NCI-H2196 (cell line): Measurements from ENCODE around the gene ZNF764.
A peak's percentile ranks its signal among the peaks of the same experiment; 100 is the strongest.
"Not testable (repeated sequence)": the region's sequence is repeated elsewhere in the genome, so short reads cannot be mapped to it uniquely, and the experiment has no call there.

Source experiments
- DNase-seq: peaks from one replicate; lab custom pipeline; 2025; ENCODE audit not compliant: unreplicated experiment; lab: John Stamatoyannopoulos, UW

ZNF764 gene

DNA sequence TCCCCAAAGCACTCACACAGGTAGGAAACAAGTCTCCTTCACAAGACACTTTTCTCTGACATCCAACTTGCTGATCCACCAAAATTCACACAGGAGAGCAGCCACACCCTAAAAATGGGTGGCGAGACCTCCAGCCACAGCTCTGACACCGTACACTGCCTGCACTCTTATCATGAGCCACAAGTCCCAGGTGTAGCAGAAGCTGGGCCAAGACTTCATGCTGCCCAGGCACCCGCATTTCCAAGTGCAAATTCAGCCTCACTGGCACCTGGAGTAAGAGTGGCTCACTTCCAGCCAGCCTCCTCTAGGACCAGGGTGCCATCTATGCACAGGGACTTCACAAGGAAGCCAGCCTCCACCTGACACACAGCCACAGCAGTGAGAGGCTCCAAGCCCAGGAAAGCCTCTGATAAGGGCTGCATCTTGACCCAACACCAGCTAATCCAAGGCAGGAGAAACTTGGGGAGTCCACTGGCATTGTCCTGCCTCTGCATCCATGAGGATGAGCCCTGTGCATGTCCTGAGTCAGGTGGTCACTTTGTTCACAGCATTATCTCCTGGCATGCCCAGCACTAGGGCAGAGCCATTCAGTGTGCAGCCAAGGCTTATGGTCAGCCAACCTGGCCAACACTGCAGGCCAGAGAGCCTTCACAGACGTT lies 29.2 kb downstream of the ZNF764 start:
- no peak for DNase-seq

DNA sequence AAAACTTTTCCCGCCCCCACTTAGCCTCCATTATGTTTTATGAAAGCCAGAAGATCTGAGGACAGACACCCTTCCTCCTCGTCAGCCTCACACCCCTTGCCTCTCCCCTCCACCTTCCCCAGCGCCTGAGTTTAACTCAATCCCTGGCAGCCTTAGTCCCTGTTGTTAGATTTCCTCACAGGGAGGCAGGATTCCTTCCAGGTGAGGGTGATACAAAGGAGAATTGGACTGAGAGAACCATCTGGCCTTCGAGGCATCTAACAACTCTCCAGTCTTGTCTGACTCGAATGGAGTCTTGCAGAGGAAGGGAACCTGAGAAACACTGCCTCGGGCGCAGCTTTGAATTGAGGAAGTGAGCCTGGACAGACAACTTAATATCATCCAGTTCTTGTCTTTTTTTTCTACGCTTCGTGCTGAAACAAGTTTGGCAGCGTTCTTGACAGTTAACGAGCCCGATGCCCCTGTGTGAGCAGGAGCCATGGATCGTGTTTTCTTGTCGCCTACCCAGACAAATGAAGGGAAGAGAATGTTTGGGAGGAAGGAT lies 30.5 kb downstream of the ZNF764 start:
- DNase-seq = peak; percentile 71

DNA sequence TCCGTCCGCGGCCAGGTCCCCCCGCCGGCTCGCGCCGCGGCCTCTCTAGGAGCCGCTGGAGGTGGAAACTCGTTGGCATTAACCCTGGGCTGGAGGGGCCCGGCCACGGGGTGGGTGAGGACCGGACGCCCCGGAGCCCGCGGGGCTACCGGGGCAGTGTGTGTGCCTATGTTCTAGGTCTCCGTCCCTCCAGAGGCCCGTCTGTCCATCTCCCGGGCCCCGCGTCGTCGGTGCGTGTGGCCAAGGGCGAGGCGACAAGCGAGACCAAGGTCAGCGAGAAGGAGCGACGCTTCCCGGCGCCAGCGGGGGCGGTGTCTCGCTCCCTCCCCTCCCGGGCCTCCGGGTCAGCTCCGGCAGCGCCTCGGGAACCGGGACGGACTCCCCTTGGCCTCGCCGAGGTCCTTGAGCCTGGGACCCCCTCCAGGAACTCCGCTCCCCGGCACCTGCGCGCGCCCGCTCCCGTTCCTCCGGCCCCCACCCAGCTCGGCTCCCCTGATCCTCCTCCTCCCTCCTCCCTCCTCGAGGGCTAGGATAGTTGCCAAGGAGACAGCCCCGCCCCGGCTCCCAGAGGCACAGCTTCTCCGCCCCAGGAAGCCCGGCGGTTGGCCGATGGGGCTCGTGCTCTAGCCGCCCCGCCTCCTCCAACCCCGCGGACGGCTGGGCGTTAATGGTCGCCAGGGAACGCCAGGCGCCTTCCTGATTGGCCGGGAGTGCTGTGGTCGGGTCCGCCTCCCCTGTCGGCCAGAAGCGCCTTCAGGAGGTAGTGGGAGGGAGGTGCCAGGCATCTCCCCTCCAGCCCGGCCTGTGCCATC lies 31.1 kb downstream of the ZNF764 start:
- peak; percentile 99 for DNase-seq

DNA sequence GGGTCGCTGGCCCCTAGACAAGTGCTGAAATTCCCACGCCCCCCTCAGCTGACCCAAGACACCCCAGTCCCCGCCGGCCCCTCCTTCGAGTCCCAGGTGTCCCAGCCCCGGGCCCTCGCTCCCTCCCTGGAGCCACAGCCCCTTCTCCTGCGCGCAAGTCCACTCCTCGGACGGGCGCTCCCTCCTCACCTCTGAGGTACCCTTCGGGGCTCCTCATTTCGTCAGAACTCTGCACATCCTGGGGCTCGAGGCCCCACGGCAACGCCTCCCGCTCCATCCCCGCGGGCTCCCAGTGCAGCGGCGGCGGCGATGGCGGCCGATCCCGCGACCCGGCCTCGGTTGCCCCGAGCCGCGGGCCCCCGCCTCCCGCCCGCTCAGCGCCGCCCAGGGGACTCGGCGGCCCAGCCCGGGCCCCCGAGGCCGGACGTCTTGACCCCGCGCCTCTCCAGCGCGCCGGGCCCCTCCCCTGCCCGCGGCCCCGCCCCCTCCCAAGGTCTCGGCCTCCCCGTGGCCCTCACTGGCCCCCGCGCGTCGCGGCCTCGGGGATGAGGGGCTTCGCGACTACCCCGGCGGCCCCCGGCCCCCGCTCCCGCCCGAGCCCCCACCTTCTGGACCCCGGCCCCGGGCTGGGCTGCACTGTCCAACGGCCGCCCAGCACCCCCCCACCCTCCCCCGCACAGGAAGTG lies 31.9 kb downstream of the ZNF764 start, which contains the start of gene ZNF768:
Gene ZNF768, minus strand, starts transcription at position 430 of the 686 bp plus-strand sequence. Its CDS starts 153 bp downstream, at position 277.
- DNase-seq = peak; percentile 71

DNA sequence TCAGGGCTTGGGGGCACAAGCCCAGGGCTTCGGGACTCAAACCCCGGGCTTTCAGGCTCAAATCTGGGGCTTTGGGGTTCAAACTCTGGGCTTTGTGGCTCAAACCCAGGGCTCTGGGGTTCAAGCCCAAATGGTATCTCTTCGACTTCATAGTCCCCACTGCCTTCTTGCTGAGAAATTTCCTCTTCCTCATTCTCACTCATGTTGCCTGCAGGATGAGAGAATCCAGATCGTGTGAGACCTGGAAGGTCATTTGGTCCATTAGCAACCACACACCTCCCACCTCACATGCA lies 32.4 kb downstream of the ZNF764 start:
- no peak for DNase-seq

DNA sequence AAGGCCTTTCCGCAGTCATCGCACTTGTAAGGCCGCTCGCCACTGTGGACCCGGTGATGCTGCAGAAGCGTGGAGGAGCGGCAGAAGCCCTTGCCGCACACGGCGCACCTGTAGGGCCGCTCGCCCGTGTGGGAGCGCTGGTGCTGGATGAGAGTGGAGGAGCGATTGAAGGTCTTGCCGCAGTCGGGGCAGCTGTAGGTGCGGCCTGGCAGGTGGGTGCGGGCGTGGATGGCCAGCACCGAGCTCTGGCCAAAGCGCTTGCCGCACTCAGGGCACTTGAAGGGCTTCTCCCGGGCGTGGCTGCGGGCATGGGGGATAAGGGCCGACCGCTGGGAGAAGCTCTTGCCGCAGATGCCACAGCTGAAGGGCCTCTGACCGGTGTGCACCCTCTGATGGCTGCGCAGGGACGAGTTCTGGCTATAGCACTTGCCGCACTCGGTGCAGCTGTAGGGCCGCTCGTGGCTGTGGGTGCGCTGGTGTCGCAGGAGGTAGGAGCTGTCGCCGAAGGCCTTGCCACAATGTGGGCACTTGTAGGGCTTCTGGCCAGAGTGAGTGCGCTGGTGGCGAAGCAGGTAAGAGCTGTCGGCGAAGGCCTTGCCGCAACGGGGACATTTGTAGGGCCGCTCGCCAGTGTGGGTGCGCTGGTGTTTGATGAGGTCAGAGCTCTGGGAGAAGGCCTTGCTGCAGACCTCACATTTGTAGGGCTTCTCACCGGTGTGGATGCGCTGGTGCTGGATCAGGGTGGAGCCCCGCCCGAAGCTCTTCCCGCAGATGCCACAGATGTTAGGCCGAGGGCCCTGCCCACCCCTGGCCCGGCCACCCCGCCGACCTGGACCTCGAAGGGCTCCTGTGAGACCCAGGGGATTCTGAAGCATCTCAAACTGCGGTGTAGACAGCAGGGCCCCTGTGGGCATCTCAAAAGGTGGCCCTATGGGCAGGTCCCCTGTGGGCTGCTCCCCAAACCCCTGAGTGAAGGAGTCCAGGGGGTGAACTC lies 33.3 kb downstream of the ZNF764 start:
- no peak for DNase-seq

DNA sequence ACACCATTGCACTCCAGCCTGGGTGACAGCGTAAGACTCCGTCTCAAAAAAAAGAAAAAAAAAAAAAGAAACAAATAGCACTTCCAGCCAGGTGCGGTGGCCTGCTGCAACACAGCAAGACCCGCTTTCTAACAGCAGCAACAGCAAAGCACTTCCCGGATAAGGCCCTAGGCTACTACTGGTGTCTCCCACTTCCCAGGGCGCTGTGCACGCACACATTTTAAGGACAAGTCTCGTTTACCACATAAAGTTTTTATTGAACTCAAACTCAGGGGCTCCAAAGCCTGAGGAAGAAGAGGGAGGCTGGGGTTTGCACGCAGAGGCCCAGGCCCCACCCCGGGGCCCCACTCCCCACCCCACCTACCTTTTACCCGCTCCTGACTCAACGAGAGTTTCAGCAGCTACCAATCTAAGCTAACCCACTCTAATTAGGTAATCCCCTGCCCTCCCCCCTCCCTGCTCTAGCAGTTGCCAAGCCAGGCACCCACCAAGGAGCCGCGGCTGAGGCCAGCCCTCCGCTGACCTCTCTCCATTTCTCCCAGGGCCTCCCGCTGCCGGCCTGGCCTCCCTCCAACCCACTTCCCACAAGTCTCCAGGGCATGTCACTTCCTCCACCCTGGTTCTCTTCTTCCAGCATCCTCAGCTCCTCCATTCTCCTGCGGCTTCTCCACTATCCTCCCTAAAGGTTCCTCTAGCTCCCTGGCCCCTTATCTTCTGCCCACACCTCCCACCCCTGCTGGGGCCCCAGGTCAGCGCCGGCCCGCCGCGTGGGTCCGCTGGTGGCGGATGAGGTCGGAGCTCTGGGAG lies 34.2 kb downstream of the ZNF764 start:
- DNase-seq = no peak

DNA sequence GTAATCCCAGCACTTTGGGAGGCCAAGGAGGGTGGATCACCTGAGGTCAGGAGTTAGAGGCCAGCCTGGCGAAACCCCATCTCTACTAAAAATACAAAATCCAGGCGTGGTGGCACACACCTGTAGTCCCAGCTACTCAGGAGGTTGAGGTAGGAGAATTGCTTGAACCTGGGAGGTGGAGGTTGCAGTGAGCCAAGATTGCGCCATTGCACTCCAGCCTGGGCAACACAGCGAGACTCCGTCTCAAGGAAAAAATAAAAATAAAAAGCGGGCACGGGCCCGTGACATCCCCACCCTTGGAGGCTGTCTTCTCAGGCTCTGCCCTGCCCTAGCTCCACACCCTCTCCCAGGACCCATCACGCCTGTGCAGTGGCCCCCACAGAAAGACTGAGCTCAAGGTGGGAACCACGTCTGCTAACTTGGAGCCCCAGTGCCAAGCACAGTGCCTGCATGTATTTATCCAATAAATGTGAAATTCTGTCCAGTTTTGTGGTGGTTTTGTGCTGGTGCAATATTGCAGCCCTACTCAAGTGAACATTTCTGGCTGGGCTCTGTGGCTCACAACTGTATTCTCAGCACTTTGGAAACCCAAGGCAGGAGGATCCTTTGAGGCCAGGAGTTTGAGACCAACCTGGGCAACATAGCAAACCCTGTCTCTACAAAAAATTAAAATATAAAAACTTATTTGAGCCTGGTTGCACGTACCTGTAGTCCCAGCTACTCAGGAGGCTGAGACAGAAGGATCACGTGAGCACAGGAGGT lies 35.3 kb downstream of the ZNF764 start:
- DNase-seq = not testable (repeated sequence)

DNA sequence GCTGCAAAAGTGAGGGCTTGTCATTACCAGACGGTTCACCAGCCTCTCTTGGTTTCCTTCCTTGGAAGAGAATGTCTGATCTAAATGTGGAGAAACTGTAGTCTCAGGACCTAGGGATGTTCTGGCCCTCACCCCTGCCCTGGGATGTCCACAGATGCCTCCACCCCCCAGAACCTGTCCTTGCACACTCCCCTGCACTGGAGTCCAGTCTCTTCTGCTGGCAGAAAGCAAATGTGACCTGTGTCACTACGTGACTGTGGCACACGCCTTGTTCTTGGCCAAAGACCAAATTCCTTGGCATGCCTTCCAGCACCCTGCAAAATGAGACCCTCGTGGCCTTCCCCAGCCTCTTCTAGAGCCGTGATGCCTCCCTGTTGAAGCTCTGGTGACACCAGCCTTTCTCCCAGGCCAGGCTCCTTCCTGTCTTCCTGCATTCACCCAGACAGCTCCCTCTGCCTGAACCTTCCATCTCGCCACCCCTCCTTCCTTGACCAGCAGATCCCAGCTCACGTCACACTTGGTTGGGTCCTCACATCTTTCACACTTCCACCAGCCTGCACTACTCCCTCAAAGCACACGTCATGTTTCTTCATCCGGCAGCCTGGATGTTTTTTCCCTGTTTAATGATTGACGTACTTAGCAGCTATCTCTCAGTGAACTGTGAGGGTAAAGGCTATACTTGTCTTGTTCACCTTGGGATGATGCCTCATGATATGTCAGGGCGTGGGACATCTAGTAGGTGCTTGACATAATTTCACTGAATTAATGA lies 36.1 kb downstream of the ZNF764 start:
- no peak for DNase-seq

DNA sequence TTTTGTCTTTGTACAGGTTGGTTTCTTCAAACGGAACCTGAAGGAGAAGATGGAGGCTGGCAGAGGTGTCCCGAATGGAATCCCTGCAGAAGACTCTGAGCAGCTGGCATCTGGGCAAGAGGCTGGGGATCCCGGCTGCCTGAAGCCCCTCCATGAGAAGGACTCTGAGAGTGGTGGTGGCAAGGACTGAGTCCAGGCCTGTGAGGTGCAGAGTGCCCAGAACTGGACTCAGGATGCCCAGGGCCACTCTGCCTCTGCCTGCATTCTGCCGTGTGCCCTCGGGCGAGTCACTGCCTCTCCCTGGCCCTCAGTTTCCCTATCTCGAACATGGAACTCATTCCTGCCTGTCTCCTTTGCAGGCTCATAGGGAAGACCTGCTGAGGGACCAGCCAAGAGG lies 36.7 kb downstream of the ZNF764 start:
- DNase-seq = no peak

DNA sequence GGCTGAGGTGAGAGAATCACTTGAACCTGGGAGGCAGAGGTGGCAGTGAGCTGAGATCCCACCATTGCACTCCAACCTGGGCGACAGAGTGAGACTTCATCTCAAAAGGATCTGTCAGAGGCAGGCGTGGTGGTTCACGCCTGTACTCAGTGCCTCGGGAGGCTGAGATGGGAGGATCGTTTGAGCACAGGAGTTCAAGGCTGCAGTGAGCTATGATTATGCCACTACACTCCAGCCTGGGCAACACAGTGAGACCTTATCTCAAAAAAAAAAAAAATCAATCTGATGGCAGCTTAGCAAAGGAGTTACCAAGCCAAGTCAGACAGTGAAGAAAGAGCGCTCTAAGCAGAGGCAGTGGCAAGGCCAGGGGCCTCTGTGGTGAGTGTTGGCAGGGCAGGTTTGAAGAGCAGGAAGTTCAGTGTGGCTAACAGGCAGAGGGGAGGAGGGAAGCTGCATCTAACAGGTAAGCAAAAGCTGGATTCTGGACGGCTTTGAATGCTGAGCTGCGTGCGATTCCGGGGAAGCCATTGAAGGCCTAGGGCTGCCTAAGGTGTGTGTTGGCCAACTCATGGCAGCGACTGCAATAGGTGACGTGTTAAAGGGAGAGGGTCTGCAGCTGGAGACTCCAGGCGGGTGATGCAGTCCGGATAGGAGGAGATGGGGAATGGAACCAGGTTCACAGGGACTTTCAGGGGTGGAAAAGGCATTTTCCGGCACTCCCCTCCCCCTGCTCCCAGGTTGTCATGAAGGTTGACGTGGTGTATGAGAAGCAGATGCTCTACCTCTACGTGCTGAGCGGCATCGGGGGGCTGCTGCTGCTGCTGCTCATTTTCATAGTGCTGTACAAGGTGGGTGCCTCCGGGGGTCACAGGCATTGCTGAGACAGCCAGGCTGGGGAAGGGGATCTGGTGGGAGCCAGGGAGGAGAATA lies 38.8 kb downstream of the ZNF764 start:
- no peak for DNase-seq

DNA sequence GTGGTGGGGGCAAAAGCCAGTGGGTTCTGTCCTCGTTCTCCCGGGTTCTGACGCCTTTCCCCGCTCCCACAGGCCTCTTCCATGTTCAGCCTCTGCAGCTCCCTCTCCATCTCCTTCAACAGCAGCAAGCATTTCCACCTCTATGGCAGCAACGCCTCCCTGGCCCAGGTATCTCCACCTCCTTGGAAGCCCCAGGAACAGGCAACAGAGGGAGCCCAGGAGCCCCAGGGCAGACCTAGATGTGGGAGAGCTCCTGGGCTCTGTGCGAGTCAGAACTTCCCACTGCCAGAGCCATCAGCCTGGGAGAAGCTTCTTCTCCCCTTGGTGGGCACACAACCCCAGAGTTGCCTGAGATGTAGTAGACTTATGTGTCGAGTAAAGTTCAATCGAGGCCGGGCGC lies 39.6 kb downstream of the ZNF764 start:
- no peak for DNase-seq

DNA sequence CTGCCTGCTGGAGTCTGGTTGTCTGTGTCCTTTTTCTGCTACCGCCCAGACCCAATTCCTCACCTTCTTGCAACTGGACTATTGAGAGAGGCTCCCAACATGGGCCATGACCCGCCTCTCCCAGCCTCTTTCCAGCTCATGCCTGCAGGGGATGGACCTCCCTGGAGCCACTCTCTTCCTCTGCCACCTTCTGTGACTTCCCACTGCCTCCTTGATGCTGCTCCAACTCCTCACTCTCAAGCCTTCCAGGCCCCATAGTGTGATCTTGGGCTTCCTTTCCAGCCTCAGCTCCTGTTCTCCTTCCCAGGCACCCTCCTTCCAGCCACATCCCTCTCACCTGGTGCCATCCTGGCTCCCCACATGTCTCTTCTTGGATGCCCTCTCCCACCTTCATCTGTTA lies 42.9 kb downstream of the ZNF764 start:
- DNase-seq = no peak

DNA sequence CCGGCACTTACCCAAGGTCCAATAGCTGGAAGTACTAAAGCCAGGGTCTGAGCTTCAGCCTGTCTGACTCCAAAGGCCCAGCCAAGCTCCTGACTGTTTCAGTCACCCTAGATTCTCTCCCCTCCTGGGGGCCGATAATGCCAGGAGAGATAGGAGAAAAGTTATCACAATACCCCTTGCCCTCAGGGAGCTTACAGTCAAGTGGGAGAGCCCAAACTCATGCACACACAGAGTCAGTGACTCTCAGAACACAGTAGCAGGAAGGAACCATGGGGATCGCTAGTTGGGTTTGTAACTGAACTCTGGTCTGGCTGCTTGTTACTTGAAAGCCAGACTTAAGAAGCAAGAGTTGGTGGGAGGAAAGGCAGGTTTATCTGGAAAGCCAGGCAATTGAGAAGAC lies 46.7 kb downstream of the ZNF764 start:
- no peak for DNase-seq

DNA sequence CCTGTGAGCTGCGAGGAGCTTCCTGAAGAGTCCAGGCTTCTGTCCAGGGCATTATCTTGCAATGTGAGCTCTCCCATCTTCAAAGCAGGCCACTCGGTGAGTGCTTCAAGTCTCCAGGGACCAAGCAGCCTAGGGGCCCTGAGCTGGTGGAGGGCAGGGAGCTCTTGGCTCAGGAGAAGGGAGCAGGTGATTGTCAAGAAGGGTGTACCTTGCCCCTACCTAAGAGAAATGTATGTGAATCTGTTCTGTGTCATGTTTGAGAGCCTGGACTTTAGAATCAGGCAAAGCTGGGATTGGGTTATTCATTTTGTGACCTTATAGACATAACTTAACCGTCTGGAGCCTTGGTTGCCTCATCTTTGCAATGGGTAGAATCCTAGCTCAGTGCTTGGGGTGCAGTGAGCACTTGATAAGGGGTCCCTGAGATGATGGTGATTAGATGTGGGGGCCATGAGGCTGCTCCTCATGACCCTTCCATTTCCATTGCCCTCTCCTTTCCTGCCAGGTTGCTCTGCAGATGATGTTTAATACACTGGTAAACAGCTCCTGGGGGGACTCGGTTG lies 47.7 kb downstream of the ZNF764 start:
- no peak for DNase-seq

DNA sequence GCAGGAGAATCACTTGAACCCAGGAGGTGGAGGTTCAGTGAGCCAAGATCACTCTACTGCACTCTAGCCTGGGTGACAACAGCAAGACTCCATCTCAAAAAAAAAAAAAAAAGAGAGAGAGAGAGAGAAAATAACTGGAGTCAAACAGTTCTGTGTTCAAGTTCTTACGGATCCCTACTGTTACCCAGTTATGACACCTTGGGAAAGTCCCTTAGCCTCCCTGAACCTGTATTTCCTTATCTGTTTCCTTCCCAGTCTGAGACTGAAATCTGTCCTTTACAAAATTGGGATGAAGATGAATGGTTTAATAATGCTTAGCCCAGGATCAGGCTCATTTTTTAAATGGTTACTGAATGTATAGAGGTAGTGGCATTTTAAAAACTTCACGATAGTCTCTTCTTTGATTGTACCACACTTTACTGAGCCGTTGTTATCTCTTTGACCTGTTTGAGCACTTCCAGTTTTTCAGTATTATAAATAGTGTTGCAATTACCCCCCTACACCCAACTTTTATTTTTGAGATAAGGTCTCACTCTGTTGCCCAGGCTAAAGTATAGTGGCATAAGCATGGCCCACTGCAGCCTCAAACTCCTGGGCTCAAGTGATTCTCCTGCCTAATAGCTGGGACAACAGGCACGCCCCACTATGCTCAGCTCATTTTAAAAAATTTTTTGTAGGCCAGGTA lies 49.0 kb downstream of the ZNF764 start:
- DNase-seq = no peak
